IMR-90 (cell line): ENCODE data around the gene EYS. TPM values are rescaled to one million over a fixed set of nuclear protein-coding genes. Genes with fewer than 3 reads are reported as not detected.

ENCODE experiments used
- ATAC-seq: fragments of 200-7000 bp; cut with Tn5 transposase; 2 replicates; pipeline ENCODE4 v1.9.1; 2020; ENCODE audit warnings: low read depth, mild to moderate bottlenecking, moderate library complexity
- BruUV-seq: library from RNA; stranded (reverse); fragments of 400-500 nt; replicated peaks from 2 replicates; lab custom pipeline; 2021; lab: Mats Ljungman, UMichigan
- CTCF ChIA-PET: fragments of 300-600 bp; formaldehyde crosslinking; extraction: SDS; loops from one replicate; lab custom pipeline; 2021; ENCODE audit warnings: antibody characterized with exemption; lab: Yijun Ruan, JAX
- POLR2A ChIA-PET: fragments of 300-600 bp; sonication (Branson Sonifier 250); formaldehyde crosslinking; loops from one replicate; lab custom pipeline; 2022; ENCODE audit warnings: antibody characterized with exemption; ENCODE audit not compliant: unreplicated experiment; lab: Charles Lee
- DNase-seq: peaks from one replicate; pipeline ENCODE4 v3.0.0; 2013
- H2AFZ ChIP-seq: replicated peaks from 2 replicates; pipeline ENCODE3; 2013; ENCODE audit warnings: low read length, mild to moderate bottlenecking; ENCODE audit not compliant: poor library complexity
- H2AK5ac ChIP-seq: 2 replicates; pipeline ENCODE4 v1.6.1; 2013; ENCODE audit warnings: low read depth, low read length, inconsistent platforms
- H2AK9ac ChIP-seq: replicated peaks from 2 replicates; pipeline ENCODE3; 2013; ENCODE audit warnings: mild to moderate bottlenecking, low read depth, low read length, moderate library complexity; ENCODE audit not compliant: poor library complexity
- H2BK120ac ChIP-seq: 2 replicates; pipeline ENCODE4 v1.6.1; 2013; ENCODE audit warnings: low read depth, low read length, inconsistent platforms
- H2BK15ac ChIP-seq: 3 replicates; pipeline ENCODE4 v1.6.1; 2013; ENCODE audit warnings: low read depth, low read length, inconsistent platforms
- H2BK20ac ChIP-seq: 2 replicates; pipeline ENCODE4 v1.6.1; 2013; ENCODE audit warnings: low read depth, mild to moderate bottlenecking, inconsistent platforms, low read length, moderate library complexity
- H2BK5ac ChIP-seq: 2 replicates; pipeline ENCODE4 v1.6.1; 2013; ENCODE audit warnings: mild to moderate bottlenecking, low read depth, low read length, inconsistent platforms; ENCODE audit not compliant: poor library complexity, severe bottlenecking
- H3K14ac ChIP-seq: replicated peaks from 2 replicates; pipeline ENCODE4 v1.6.1; 2013; ENCODE audit warnings: low read depth, low read length, inconsistent platforms
- H3K18ac ChIP-seq: 2 replicates; pipeline ENCODE4 v1.6.1; 2013; ENCODE audit warnings: low read depth, low read length, control low read depth
- H3K23ac ChIP-seq: 2 replicates; pipeline ENCODE4 v1.6.1; 2013; ENCODE audit warnings: low read depth, low read length, inconsistent platforms
- H3K27ac ChIP-seq: 2 replicates; pipeline ENCODE4 v1.5.1; 2013; ENCODE audit warnings: mild to moderate bottlenecking, control low read depth, low read length; ENCODE audit not compliant: insufficient read depth
- H3K27me3 ChIP-seq: 2 replicates; pipeline ENCODE4 v1.6.1; 2013; ENCODE audit warnings: low read length; ENCODE audit not compliant: control insufficient read depth, insufficient read depth
- H3K36me3 ChIP-seq: 2 replicates; pipeline ENCODE4 v1.6.1; 2013; ENCODE audit warnings: low read length, mixed read lengths; ENCODE audit not compliant: control insufficient read depth, insufficient read depth
- H3K4ac ChIP-seq: 2 replicates; pipeline ENCODE4 v1.6.1; 2013; ENCODE audit warnings: low read depth, low read length, inconsistent platforms
- H3K4me1 ChIP-seq: 2 replicates; pipeline ENCODE4 v1.6.1; 2013; ENCODE audit warnings: low read length, mixed read lengths; ENCODE audit not compliant: control insufficient read depth, insufficient read depth
- H3K4me2 ChIP-seq: 2 replicates; pipeline ENCODE4 v1.6.1; 2013; ENCODE audit warnings: low read depth, mild to moderate bottlenecking, control low read depth, low read length, moderate library complexity
- H3K4me3 ChIP-seq: 2 replicates; pipeline ENCODE4 v1.5.1; 2013; ENCODE audit warnings: low read depth, mild to moderate bottlenecking, control low read depth, low read length, moderate library complexity; ENCODE audit not compliant: insufficient read depth
- H3K56ac ChIP-seq: 2 replicates; pipeline ENCODE4 v1.6.1; 2013; ENCODE audit warnings: low read length, inconsistent platforms; ENCODE audit not compliant: insufficient read depth; ENCODE audit errors: extremely low read depth
- H3K79me1 ChIP-seq, 2 experiments: 2 replicates each; pipeline ENCODE4 v1.6.1; 2013; ENCODE audit warnings: low read length in 2 of 2, inconsistent platforms in 1 of 2, low read depth in 1 of 2
- H3K9ac ChIP-seq: 2 replicates; pipeline ENCODE4 v1.6.1; 2013; ENCODE audit warnings: low read depth, low read length, control low read depth
- H3K9me1 ChIP-seq: 2 replicates; pipeline ENCODE4 v1.6.1; 2013; ENCODE audit warnings: low read length, inconsistent platforms; ENCODE audit not compliant: insufficient read depth
- H3K9me3 ChIP-seq: 2 replicates; pipeline ENCODE4 v1.6.1; 2013; ENCODE audit warnings: low read length; ENCODE audit not compliant: control insufficient read depth, insufficient read depth
- H4K20me1 ChIP-seq: 2 replicates; pipeline ENCODE4 v1.6.1; 2013; ENCODE audit warnings: low read length, inconsistent platforms; ENCODE audit not compliant: insufficient read depth
- H4K5ac ChIP-seq: 2 replicates; pipeline ENCODE4 v1.6.1; 2013; ENCODE audit warnings: mild to moderate bottlenecking, low read depth, low read length, control low read depth
- H4K8ac ChIP-seq, 2 experiments: 2 replicates each; pipeline ENCODE4 v1.6.1; 2013; ENCODE audit warnings: low read depth in 2 of 2, low read length in 2 of 2, control low read depth in 1 of 2, inconsistent platforms in 1 of 2
- H4K91ac ChIP-seq: 2 replicates; pipeline ENCODE4 v1.6.1; 2013; ENCODE audit warnings: low read depth, low read length, inconsistent platforms; ENCODE audit not compliant: insufficient read depth
- BHLHE40 ChIP-seq: fragments of 150-350 bp; IDR thresholded peaks from 2 replicates; pipeline ENCODE4 v1.6.1; 2016; ENCODE audit warnings: mild to moderate bottlenecking, low read depth, low read length
- CTCF ChIP-seq: conservative IDR thresholded peaks from 2 replicates; pipeline ENCODE4 v1.5.1; 2012; ENCODE audit warnings: mild to moderate bottlenecking, low read depth, low read length, improper control_type of control experiment
- ELK1 ChIP-seq: fragments of 150-350 bp; IDR thresholded peaks from 2 replicates; pipeline ENCODE4 v1.6.1; 2016; ENCODE audit warnings: low read depth, mild to moderate bottlenecking, low read length, moderate library complexity, borderline replicate concordance
- RAD21 ChIP-seq: IDR thresholded peaks from 2 replicates; pipeline ENCODE4 v1.6.1; 2012; ENCODE audit warnings: low read length, improper control_type of control experiment
- RCOR1 ChIP-seq: IDR thresholded peaks from 2 replicates; pipeline ENCODE4 v1.6.1; 2012; ENCODE audit warnings: mild to moderate bottlenecking, low read length, improper control_type of control experiment; ENCODE audit not compliant: insufficient replicate concordance
- USF2 ChIP-seq: fragments of 150-350 bp; IDR thresholded peaks from 2 replicates; pipeline ENCODE4 v1.6.1; 2017; ENCODE audit warnings: mild to moderate bottlenecking, antibody characterized with exemption, low read length, low read depth
- WGBS, 2 experiments: methylation state at CpG; one replicate each; pipeline versions ENCODE4 v1.1.5 to v1.1.7; 2013; ENCODE audit warnings: missing lambda C conversion rate in 2 of 2; ENCODE audit not compliant: insufficient read length in 1 of 2; ENCODE audit errors: extremely low coverage in 2 of 2; 5-methylcytosine and 5-hydroxymethylcytosine counted together
- dilution Hi-C: fragments of 300-500 bp; cut with HindIII; formaldehyde crosslinking; loops from one replicate; pipeline ENCODE4 v1.14.3; 2018; ENCODE audit warnings: low sequenced_read_pairs; ENCODE audit not compliant: unreplicated experiment
- in situ Hi-C: fragments of 300-500 bp; cut with MboI; formaldehyde crosslinking; loops from 3 replicates; pipeline ENCODE4 v1.14.3; 2019; ENCODE audit warnings: low sequenced_read_pairs, inconsistent platforms, mixed read lengths
- intact Hi-C: fragments of 100-400 bp; cut with micrococcal nuclease; formaldehyde crosslinking; loops from 2 replicates; pipeline ENCODE4 v1.10.0; 2022
- polyA plus RNA-seq, 3 experiments: library from polyadenylated mRNA; depleted of rRNA; stranded (reverse); fragments of >200 nt; gene quantifications; 2 replicates each; pipeline ENCODE4 v1.2.3, GENCODE V29; 2012; ENCODE audit warnings: low replicate concordance in 1 of 3
- total RNA-seq: library from RNA; depleted of rRNA; stranded (reverse); fragments of >200 nt; gene quantifications from 2 replicates; pipeline ENCODE4 v1.2.3, GENCODE V29; 2012

Gene EYS
- total and polyA plus RNA-seq, 2 of the 4 experiments (the other 2 are of a cell fraction): under 0.01 TPM; not detected in 1

- WGBS, 2 experiments: no CpG with 5 or more reads among the region's 1 CpG
These were observed 1277.1 kb downstream of the EYS start for GRCh38 chr6:64429926-64430325.

More at GRCh38 chr6:64429926-64430325, 1277.1 kb downstream of the EYS start:
- no peak overlapping the region for H3K4me3 ChIP-seq
- no peak overlapping the region for H3K9ac ChIP-seq
- H2AFZ ChIP-seq: no peak overlapping the region
- H3K18ac ChIP-seq: no peak overlapping the region
- POLR2A ChIA-PET: no interaction called here
- H3K27me3 ChIP-seq: no peaks in the 10 kb centered on the region
- no peak overlapping the region for H3K4ac ChIP-seq
- CTCF ChIA-PET: no interaction called here
- no peak overlapping the region for H4K91ac ChIP-seq
- ATAC-seq: no peak
- no peak overlapping the region for H3K14ac ChIP-seq
- H3K79me1 ChIP-seq: no peaks in the 10 kb centered on the region
- no peaks in the 10 kb centered on the region for H3K4me1 ChIP-seq
- no peak overlapping the region for H2AK5ac ChIP-seq
- no peak overlapping the region for H3K56ac ChIP-seq
- no peak overlapping the region for H4K5ac ChIP-seq
- H3K23ac ChIP-seq: no peak overlapping the region
- no peak overlapping the region for H2BK120ac ChIP-seq
- H2AK9ac ChIP-seq: no peak overlapping the region
- DNase-seq: no peak
- H2BK5ac ChIP-seq: no peak overlapping the region
- no peak overlapping the region for H2BK20ac ChIP-seq
- TF ChIP-seq RAD21 (no peak), CTCF (no peak), ELK1 (no peak), RCOR1 (no peak), USF2 (no peak), BHLHE40 (no peak)
- intact Hi-C loops: no loop called here
- BruUV-seq: no TSS peak
- H4K20me1 ChIP-seq: no peaks in the 10 kb centered on the region
- no peaks in the 10 kb centered on the region for H3K9me1 ChIP-seq
- H3K27ac ChIP-seq: no peak overlapping the region
- H2BK15ac ChIP-seq: no peak overlapping the region
- H3K9me3 ChIP-seq: no peaks in the 10 kb centered on the region
- dilution Hi-C loops: no loop called here
- H3K36me3 ChIP-seq: no peaks in the 10 kb centered on the region
- H3K4me2 ChIP-seq: no peak overlapping the region
- in situ Hi-C loops: no loop called here
- no peak overlapping the region for H4K8ac ChIP-seq
